OCI-LY1 (cell line): ENCODE measurements around the gene TMEM218.

Experiments used
- H2AFZ ChIP-seq: fragments of 200-600 bp; sonication (generic), shearing (Covaris generic); 2 replicates; pipeline ENCODE4 v1.6.0; 2014; ENCODE audit warnings: antibody characterized with exemption, mild to moderate bottlenecking, low read length
- H3F3A ChIP-seq: fragments of 200-600 bp; sonication (generic), shearing (Covaris generic); 2 replicates; pipeline ENCODE4 v1.6.0; 2014; ENCODE audit warnings: mild to moderate bottlenecking, antibody characterized with exemption, low read length, moderate library complexity; ENCODE audit not compliant: insufficient read depth
- H3K27ac ChIP-seq: fragments of 200-600 bp; sonication (generic); 2 replicates; pipeline ENCODE4 v1.5.1; 2014; ENCODE audit warnings: low read length, mixed run types, mild to moderate bottlenecking, low read depth; ENCODE audit not compliant: poor library complexity, severe bottlenecking
- H3K27me3 ChIP-seq: fragments of 200-600 bp; sonication (generic); 2 replicates; pipeline ENCODE4 v1.6.0; 2014; ENCODE audit warnings: antibody characterized with exemption, mild to moderate bottlenecking, low read length, moderate library complexity; ENCODE audit not compliant: insufficient read depth
- H3K36me3 ChIP-seq: fragments of 200-600 bp; sonication (generic); 2 replicates; pipeline ENCODE4 v1.6.1; 2014; ENCODE audit warnings: mild to moderate bottlenecking, antibody characterized with exemption, low read length, moderate library complexity, mixed read lengths; ENCODE audit not compliant: insufficient read depth
- H3K4me1 ChIP-seq: fragments of 200-600 bp; sonication (generic); 2 replicates; pipeline ENCODE4 v1.5.1; 2014; ENCODE audit warnings: mild to moderate bottlenecking, low read length, moderate library complexity; ENCODE audit not compliant: insufficient read depth, severe bottlenecking
- H3K4me2 ChIP-seq: fragments of 200-600 bp; sonication (generic), shearing (Covaris generic); 2 replicates; pipeline ENCODE4 v1.6.1; 2014; ENCODE audit warnings: low read length
- H3K4me3 ChIP-seq: fragments of 200-600 bp; sonication (generic); 2 replicates; pipeline ENCODE4 v1.5.1; 2014; ENCODE audit warnings: low read length, low read depth, mild to moderate bottlenecking, mixed read lengths; ENCODE audit not compliant: poor library complexity, severe bottlenecking
- H3K79me2 ChIP-seq: fragments of 200-600 bp; shearing (Covaris generic); 2 replicates; pipeline ENCODE4 v1.6.1; 2016; ENCODE audit warnings: mixed run types, low read length, mixed read lengths; ENCODE audit not compliant: insufficient read depth
- H3K9ac ChIP-seq: fragments of 200-600 bp; sonication (generic), shearing (Covaris generic); 2 replicates; pipeline ENCODE4 v1.6.1; 2014; ENCODE audit warnings: mild to moderate bottlenecking, low read length, mixed read lengths
- H3K9me2 ChIP-seq: fragments of 200-600 bp; sonication (generic), shearing (Covaris generic); 2 replicates; pipeline ENCODE4 v1.6.1; 2014; ENCODE audit warnings: low read depth, mild to moderate bottlenecking, low read length, mixed read lengths
- H3K9me3 ChIP-seq: fragments of 200-600 bp; shearing (Covaris generic); 2 replicates; pipeline ENCODE4 v1.6.1; 2014; ENCODE audit warnings: low read length, mixed read lengths
- H4K20me1 ChIP-seq: fragments of 200-600 bp; sonication (generic), shearing (Covaris generic); 2 replicates; pipeline ENCODE4 v1.6.0; 2016; ENCODE audit warnings: mild to moderate bottlenecking, low read length; ENCODE audit not compliant: insufficient read depth
- EZH2 ChIP-seq: fragments of 200-600 bp; sonication (generic), shearing (Covaris generic); IDR thresholded peaks from 2 replicates; pipeline ENCODE4 v1.8.0; 2017; ENCODE audit warnings: borderline replicate concordance, mixed run types, mild to moderate bottlenecking, antibody characterized with exemption, low read length, moderate library complexity, mixed read lengths
- TF ChIP-seq, protein P1 (sequence below): fragments of 200-600 bp; sonication (generic), shearing (Covaris generic); IDR thresholded peaks from 2 replicates; pipeline ENCODE4 v1.5.1; 2017; ENCODE audit warnings: mild to moderate bottlenecking, antibody characterized with exemption, low read length, moderate library complexity, mixed read lengths

Gene TMEM218

DNA sequence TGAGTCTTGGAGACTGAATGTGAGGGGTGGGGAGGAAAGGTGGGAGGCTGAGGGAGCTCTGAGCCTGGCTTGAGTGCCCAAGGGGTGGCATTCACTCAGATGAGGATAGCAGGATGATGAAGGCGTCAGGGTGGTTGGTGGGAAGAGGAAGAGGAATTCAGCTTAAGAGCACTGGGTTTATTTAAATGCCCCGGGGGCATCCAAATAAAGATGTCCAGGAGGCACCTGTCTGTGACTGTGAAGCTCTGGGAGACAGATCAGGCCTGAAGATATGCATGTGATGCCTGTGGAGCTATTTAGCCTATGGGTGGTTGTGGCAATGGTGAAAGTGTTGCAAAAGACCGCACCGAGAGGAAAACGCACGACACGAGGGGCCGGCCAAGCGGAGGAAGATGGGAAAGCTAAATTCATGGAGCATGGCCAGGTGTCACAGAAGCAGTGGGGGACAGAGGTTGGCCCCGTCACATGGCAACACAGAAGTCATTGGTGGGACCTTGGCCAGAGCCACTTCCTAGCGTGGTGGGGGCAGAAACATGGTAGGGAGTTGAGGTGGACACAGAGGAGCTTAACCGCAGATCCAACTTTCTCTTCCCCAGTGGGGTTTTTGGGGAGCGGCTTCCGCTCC, 32.8 kb downstream of the TMEM218 start:
- no peaks in the 10 kb centered on the region for H3K4me1 ChIP-seq
- no peaks in the 10 kb centered on the region for H3K9me3 ChIP-seq
- no peak overlapping the region for H2AFZ ChIP-seq
- no peak overlapping the region for H3K27ac ChIP-seq
- H3K9ac ChIP-seq: no peak overlapping the region
- no peaks in the 10 kb centered on the region for H3K36me3 ChIP-seq
- TF ChIP-seq, protein P1, sequence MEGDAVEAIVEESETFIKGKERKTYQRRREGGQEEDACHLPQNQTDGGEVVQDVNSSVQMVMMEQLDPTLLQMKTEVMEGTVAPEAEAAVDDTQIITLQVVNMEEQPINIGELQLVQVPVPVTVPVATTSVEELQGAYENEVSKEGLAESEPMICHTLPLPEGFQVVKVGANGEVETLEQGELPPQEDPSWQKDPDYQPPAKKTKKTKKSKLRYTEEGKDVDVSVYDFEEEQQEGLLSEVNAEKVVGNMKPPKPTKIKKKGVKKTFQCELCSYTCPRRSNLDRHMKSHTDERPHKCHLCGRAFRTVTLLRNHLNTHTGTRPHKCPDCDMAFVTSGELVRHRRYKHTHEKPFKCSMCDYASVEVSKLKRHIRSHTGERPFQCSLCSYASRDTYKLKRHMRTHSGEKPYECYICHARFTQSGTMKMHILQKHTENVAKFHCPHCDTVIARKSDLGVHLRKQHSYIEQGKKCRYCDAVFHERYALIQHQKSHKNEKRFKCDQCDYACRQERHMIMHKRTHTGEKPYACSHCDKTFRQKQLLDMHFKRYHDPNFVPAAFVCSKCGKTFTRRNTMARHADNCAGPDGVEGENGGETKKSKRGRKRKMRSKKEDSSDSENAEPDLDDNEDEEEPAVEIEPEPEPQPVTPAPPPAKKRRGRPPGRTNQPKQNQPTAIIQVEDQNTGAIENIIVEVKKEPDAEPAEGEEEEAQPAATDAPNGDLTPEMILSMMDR: no peak
- no peak for TF ChIP-seq EZH2
- H3K79me2 ChIP-seq: no peaks in the 10 kb centered on the region
- H3K9me2 ChIP-seq: no peaks in the 10 kb centered on the region
- no peak overlapping the region for H3K4me2 ChIP-seq
- H3K27me3 ChIP-seq: no peaks in the 10 kb centered on the region
- no peak overlapping the region for H3K4me3 ChIP-seq
- H4K20me1 ChIP-seq: no peaks in the 10 kb centered on the region
- no peaks in the 10 kb centered on the region for H3F3A ChIP-seq

GRCh38 chr11:125078016-125078415, 33.4 kb downstream of the TMEM218 start:
- Histone ChIP-seq H3K4me1 (no peaks in the 10 kb centered on the region), H3K4me3 (no peak overlapping the region), H2AFZ (no peak overlapping the region), H3K27ac (no peak overlapping the region), H3K79me2 (no peaks in the 10 kb centered on the region), H3K4me2 (no peak overlapping the region), H3K9me3 (no peaks in the 10 kb centered on the region), H3F3A (no peaks in the 10 kb centered on the region), H3K9ac (no peak overlapping the region), H3K9me2 (no peaks in the 10 kb centered on the region), H4K20me1 (no peaks in the 10 kb centered on the region), H3K27me3 (no peaks in the 10 kb centered on the region), H3K36me3 (no peaks in the 10 kb centered on the region)
- TF ChIP-seq, protein P1: no peak
- no peak for TF ChIP-seq EZH2

- H3K27ac ChIP-seq: no peak overlapping the region
- H3K79me2 ChIP-seq: no peaks in the 10 kb centered on the region
- no peaks in the 10 kb centered on the region for H3K36me3 ChIP-seq
- H3K9ac ChIP-seq: no peak overlapping the region
- H4K20me1 ChIP-seq: no peaks in the 10 kb centered on the region
- H3K9me2 ChIP-seq: no peaks in the 10 kb centered on the region
- no peaks in the 10 kb centered on the region for H3K27me3 ChIP-seq
- TF ChIP-seq EZH2: no peak
- TF ChIP-seq, protein P1: no peak
- H3K9me3 ChIP-seq: no peaks in the 10 kb centered on the region
- H3K4me2 ChIP-seq: no peak overlapping the region
- H3K4me3 ChIP-seq: no peak overlapping the region
- peaks cover 9% of the 10 kb centered on the region for H3K4me1 ChIP-seq
- H2AFZ ChIP-seq: no peak overlapping the region
- no peaks in the 10 kb centered on the region for H3F3A ChIP-seq
These were observed 35.0 kb downstream of the TMEM218 start for GRCh38 chr11:125076378-125076945.
